ENCODE measurements around the gene NATD1.

DNA sequence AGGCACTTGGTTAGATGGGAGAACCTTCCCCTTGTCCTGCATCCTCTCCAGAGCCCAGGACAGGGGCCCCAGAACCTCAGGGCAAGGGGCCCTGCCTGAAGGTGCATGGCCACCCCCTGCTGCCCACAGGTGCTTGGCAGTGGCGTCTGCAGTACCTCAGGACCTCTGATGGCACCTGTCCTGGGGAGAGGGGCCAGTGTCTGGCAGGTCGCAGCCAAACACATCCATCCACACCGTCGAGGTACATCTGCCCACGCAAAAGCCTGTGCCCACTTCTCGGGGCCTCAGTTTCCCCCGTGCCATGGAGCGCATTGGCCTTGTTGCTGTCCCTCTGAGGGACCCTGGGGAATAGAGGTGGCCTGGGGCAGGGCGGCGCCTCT, 40.6 kb upstream of the NATD1 start:
- TF ChIP-seq, protein P1, sequence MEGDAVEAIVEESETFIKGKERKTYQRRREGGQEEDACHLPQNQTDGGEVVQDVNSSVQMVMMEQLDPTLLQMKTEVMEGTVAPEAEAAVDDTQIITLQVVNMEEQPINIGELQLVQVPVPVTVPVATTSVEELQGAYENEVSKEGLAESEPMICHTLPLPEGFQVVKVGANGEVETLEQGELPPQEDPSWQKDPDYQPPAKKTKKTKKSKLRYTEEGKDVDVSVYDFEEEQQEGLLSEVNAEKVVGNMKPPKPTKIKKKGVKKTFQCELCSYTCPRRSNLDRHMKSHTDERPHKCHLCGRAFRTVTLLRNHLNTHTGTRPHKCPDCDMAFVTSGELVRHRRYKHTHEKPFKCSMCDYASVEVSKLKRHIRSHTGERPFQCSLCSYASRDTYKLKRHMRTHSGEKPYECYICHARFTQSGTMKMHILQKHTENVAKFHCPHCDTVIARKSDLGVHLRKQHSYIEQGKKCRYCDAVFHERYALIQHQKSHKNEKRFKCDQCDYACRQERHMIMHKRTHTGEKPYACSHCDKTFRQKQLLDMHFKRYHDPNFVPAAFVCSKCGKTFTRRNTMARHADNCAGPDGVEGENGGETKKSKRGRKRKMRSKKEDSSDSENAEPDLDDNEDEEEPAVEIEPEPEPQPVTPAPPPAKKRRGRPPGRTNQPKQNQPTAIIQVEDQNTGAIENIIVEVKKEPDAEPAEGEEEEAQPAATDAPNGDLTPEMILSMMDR (IDR thresholded peaks at IDR 0.05; ENCODE audit: poor library complexity), result no peak
- TF ChIP-seq EZH2phosphoT487 (IDR thresholded peaks at IDR 0.05; ENCODE audit: low read depth, severe bottlenecking, unreplicated experiment) (no peak), EZH2 (IDR thresholded peaks at IDR 0.05; ENCODE audit: borderline replicate concordance) (no peak)

Data from hepatocyte (in vitro differentiated cells).